GM12878 (cell line): ENCODE data around the gene MASTL.

Source experiments
- EZH2 ChIP-seq: IDR thresholded peaks from 2 replicates; pipeline ENCODE4 v1.6.1; 2012; ENCODE audit warnings: low read depth, mild to moderate bottlenecking, control low read depth, inconsistent platforms, low read length, borderline replicate concordance; ENCODE audit not compliant: control insufficient read depth
- HDAC6 ChIP-seq: fragments of 200-600 bp; sonication (generic); IDR thresholded peaks from one replicate; pipeline ENCODE4 v1.8.0; 2017; ENCODE audit warnings: antibody characterized with exemption; ENCODE audit not compliant: unreplicated experiment
- JUNB ChIP-seq: IDR thresholded peaks from 2 replicates; pipeline ENCODE4 v1.6.1; 2016; ENCODE audit warnings: antibody characterized with exemption, mild to moderate bottlenecking
- NFXL1 ChIP-seq: fragments of 450-650 bp; IDR thresholded peaks from 2 replicates; pipeline ENCODE4 v1.6.1; 2017; ENCODE audit warnings: antibody characterized with exemption, mild to moderate bottlenecking, borderline replicate concordance
- POLR2A ChIP-seq: IDR thresholded peaks from 2 replicates; pipeline ENCODE4 v1.6.1; 2011; ENCODE audit warnings: low read depth, mild to moderate bottlenecking, low read length
- POLR2AphosphoS5 ChIP-seq: IDR thresholded peaks from 2 replicates; pipeline ENCODE4 v1.6.1; 2011; ENCODE audit warnings: mild to moderate bottlenecking, low read length, inconsistent platforms
- SIN3A ChIP-seq: IDR thresholded peaks from 2 replicates; pipeline ENCODE4 v1.6.1; 2012; ENCODE audit warnings: low read depth, low read length, improper control_type of control experiment
- TCF7 ChIP-seq: IDR thresholded peaks from 2 replicates; pipeline ENCODE4 v1.6.1; 2014; ENCODE audit warnings: antibody characterized with exemption, borderline replicate concordance
- USF2 ChIP-seq: IDR thresholded peaks from 2 replicates; pipeline ENCODE4 v1.6.1; 2011; ENCODE audit warnings: low read depth, low read length, improper control_type of control experiment, borderline replicate concordance
- YY1 ChIP-seq: IDR thresholded peaks from 2 replicates; pipeline ENCODE4 v1.6.1; 2011; ENCODE audit warnings: low read depth, mild to moderate bottlenecking, low read length
- ZBED1 ChIP-seq: IDR thresholded peaks from 2 replicates; pipeline ENCODE4 v1.6.1; 2016; ENCODE audit warnings: borderline replicate concordance
- TF ChIP-seq, protein P1 (sequence below), 3 experiments: IDR thresholded peaks in 2 of 3; conservative IDR thresholded peaks in 1 of 3; 2 replicates each; pipeline ENCODE4 v1.5.1; 2011; ENCODE audit warnings: low read depth in 3 of 3, low read length in 3 of 3, mild to moderate bottlenecking in 3 of 3, control low read depth in 2 of 3, moderate library complexity in 2 of 3, inconsistent platforms in 1 of 3, mixed read lengths in 1 of 3; ENCODE audit not compliant: control insufficient read depth in 2 of 3, insufficient read depth in 1 of 3; ENCODE audit errors: extremely low read depth in 1 of 3

- no peak for TF ChIP-seq USF2
- TF ChIP-seq POLR2AphosphoS5 = no peak
- no peak for TF ChIP-seq HDAC6
- no peak for TF ChIP-seq POLR2A
- TF ChIP-seq, protein P1, sequence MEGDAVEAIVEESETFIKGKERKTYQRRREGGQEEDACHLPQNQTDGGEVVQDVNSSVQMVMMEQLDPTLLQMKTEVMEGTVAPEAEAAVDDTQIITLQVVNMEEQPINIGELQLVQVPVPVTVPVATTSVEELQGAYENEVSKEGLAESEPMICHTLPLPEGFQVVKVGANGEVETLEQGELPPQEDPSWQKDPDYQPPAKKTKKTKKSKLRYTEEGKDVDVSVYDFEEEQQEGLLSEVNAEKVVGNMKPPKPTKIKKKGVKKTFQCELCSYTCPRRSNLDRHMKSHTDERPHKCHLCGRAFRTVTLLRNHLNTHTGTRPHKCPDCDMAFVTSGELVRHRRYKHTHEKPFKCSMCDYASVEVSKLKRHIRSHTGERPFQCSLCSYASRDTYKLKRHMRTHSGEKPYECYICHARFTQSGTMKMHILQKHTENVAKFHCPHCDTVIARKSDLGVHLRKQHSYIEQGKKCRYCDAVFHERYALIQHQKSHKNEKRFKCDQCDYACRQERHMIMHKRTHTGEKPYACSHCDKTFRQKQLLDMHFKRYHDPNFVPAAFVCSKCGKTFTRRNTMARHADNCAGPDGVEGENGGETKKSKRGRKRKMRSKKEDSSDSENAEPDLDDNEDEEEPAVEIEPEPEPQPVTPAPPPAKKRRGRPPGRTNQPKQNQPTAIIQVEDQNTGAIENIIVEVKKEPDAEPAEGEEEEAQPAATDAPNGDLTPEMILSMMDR (IDR thresholded peaks at IDR 0.05 in 2 of 3, conservative IDR thresholded peaks at IDR 0.05 in 1 of 3; ENCODE audit: control insufficient read depth in 2 of 3, extremely low read depth in 1 of 3, insufficient read depth in 1 of 3, low read depth in 3 of 3, low read length in 3 of 3) = no peak
- no peak for TF ChIP-seq NFXL1
- TF ChIP-seq SIN3A = no peak
- no peak for TF ChIP-seq YY1
- no peak for TF ChIP-seq EZH2
- TF ChIP-seq TCF7 = no peak
- TF ChIP-seq ZBED1 = no peak
- TF ChIP-seq JUNB = no peak
Observed at GRCh38 chr10:27150261-27150660, 4.9 kb upstream of the MASTL start.
